Measurements from ENCODE around the gene PRSS2.
A peak's percentile ranks its signal among the peaks of the same experiment; 100 is the strongest.
"Not testable (repeated sequence)": the region's sequence is repeated elsewhere in the genome, so short reads cannot be mapped to it uniquely, and the experiment has no call there.

Gene PRSS2

DNA sequence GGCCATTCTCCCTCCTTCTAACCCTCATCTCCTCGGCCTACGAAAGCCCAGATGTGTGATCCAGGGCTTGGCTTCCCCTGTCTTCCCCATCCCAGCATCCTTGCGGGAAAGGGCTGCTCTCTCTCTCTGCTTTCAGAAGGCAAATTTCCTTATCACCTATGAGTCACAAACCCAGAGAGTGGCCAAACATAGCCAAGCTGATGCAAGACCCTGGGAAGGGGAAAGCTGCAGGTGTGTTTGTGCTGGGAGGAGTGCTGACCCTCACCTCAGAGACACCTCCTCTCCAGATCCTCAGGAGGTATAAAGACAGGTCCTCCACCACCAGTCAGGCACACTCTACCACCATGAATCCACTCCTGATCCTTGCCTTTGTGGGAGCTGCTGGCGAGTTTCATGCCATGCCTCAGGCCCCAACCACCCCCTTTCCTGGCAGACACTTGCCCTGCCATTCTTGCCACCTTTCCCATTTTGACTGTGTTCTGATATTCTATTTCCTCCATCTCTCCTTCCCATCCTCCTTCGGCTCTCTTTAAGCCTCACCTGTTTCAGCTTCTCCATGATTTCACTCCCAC is 10.6 kb upstream of the PRSS2 start:
- DNase-seq: no peak

GRCh38 chr7:142761606-142762005 is 9.2 kb upstream of the PRSS2 start:
- DNase-seq: not testable (repeated sequence)

DNA sequence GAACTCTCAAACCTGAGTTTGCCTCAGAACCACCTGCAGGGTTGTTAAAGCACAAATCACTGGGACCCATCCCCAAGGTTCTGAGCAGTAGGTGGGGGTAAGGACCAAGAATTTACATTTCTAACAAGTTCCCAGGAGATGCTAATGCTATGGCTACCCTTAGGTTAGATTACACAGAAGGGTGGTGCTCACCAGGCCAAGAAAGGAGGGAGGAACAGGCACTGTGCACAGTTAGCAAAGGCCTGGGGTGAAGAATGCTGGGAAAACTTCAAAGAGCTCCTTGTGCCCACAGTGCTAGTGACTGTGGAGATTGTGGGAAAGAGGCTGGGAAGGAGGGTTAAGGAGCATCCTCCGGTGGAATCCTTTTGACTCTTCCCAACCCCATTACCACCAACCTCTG is 8.7 kb upstream of the PRSS2 start:
- DNase-seq: no peak

DNA sequence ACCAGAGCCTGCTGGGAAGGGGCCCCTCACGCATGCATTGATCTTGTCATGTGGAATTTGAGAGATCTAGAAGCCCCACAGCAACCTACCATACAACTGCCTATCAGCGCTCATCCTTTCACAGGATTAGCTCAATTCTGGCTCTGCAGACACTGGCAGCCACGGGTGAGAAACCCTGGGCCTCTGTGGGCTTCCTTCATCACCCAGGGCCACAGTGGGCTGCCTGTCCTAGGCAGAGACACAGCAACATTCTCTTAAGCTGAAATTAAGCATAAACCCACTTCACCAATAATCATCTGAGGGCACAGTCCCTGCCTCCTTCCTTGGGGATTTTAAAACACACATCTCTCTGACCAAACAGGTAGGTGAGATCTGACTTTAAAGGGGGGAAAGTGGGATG is 3.3 kb upstream of the PRSS2 start:
- DNase-seq: no peak

DNA sequence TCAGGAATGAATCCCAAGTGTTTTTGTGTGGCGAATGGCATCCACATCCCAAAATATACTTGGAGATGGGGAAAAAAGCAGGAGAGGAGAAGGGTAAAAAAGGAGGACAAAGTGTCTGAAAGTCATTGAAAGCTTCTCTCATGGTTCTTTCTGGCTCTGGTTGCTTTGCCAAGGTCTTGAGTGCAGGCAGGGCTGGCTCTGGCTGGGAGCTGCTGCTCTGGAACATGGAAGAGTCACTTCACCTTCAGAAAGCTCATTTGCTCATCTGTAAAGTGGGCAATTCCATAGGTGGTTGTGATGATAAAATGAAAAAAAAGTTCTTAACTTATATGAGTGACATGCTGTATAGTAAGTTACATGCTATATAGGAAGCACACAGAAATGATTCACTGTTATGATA is 2.9 kb upstream of the PRSS2 start:
- no peak for DNase-seq

- not testable (repeated sequence) for DNase-seq
Observed at GRCh38 chr7:142768885-142769284, 1.9 kb upstream of the PRSS2 start.

DNA sequence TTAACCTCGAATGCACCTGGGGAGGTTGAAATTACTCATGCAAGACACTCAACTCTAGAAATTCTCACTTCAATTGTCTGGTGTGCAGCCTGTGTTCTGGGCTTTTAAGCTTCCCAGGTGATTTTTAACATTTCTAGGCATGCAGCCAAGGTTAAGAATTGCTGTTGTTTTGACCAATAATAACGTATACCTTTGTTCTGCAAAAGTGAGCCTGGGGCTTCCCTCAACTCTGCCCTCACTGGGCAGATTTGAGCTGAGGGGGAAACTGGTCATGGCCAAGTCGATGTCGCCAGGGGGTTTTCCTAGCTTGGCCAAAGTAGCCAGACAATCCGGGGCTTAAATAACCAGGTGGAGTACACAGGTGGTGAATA is 568 bp downstream of the PRSS2 start:
- no peak for DNase-seq

GRCh38 chr7:142772051-142772450 is 1.3 kb downstream of the PRSS2 start:
- no peak for DNase-seq

DNA sequence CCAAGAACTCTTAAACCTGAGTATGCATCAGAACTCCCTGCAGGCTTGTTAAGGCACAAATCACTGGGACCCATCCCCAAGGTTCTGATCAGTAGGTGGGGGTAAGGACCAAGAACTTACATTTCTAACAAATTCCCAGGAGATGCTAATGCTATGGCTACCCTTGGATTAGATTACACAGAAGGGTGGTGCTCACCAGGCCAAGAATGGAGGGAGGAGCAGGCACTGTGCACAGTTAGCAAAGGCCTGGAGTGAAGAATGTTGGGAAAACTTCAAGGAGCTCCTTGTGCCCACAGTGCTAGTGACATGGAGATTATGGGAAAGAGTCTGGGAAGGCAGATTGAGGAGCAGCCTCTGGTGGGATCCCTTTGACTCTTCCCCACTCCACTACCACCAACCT is 1.9 kb downstream of the PRSS2 start:
- no peak for DNase-seq

GRCh38 chr7:142773230-142773629 is 2.5 kb downstream of the PRSS2 start:
- DNase-seq: no peak

DNA sequence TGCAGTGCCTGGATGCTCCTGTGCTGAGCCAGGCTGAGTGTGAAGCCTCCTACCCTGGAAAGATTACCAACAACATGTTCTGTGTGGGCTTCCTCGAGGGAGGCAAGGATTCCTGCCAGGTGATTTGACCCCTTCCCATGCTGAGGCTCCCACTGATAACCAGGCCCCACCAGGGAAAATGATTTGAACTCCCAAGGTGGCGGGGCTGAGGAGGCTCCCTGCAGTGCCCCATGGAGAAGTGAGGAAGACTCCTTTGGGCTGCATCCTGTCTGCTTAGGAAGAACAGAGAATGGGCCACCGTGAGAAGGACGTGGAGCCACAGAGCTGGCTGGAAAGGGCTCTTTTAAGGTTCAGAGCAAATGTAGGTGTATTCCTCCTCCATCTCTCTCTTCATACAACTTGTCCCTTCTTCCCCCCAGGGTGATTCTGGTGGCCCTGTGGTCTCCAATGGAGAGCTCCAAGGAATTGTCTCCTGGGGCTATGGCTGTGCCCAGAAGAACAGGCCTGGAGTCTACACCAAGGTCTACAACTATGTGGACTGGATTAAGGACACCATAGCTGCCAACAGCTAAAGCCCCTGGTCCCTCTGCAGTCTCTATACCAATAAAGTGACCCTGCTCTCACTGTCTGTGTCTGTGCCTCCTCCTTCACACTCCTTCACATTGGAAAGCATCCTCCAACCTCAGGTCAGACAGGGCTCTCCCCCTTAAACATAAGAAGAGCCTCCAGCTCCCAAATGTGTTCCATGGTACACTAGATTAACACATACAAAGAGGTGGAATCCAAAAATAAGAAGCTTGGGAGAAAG is 3.4 kb downstream of the PRSS2 start:
- no peak for DNase-seq

GRCh38 chr7:142774826-142775225 is 4.1 kb downstream of the PRSS2 start:
- no peak for DNase-seq

DNA sequence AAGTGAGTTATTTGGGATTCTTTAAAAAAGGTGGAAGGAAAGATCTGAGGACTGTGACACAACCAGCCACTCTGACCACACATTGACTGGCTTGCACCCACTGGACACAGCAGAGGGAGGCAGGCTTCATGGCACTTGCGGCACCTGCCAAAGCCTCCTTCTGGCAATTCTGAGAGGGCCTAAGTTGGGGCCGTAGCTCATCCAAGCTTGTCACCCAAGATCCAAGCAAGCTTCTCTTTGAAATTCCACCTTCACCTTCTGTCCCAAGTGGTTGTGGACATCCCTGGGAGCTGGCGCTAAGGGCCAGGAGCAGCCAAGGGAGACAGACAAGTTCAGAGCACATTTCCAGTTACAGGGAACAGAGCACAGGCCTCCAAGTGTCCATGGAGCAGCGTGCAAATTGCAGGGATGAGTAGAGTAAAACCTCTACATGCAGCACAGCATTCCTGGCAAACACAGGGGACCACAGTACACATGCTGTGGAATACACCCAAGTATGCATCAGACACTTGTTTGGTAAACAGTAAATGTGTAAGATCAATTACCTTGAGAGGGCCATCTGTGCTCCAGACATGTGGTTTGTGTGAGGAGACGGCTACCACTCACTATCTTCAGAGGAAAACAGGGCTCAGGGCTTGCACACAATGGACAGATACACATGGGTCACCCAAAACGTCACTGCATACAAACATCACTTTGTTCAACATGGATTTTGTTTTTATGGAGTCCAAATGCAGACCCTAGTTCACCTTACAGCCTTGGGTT is 4.8 kb downstream of the PRSS2 start:
- DNase-seq: not testable (repeated sequence)

GRCh38 chr7:142776206-142776844 is 5.6 kb downstream of the PRSS2 start:
- DNase-seq: no peak

DNA sequence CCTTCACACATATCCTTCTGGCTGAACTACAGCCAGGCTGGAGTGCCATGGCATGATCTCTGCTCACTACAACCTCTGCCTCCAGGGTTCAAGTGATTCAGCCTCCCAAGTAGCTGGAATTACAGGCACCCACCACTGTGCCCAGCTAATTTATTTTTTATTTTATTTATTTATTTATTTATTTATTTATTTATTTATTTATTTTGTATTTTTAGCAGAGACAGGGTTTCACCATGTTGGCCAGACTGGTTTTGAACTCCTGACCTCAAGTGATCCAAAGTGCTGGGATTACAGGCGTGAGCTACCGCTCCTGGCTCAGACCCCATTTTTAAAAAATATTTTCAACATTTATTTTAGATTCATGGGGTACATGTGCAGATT is 6.1 kb downstream of the PRSS2 start:
- DNase-seq: not testable (repeated sequence)

GRCh38 chr7:142777318-142777717 is 6.5 kb downstream of the PRSS2 start:
- no peak for DNase-seq

DNA sequence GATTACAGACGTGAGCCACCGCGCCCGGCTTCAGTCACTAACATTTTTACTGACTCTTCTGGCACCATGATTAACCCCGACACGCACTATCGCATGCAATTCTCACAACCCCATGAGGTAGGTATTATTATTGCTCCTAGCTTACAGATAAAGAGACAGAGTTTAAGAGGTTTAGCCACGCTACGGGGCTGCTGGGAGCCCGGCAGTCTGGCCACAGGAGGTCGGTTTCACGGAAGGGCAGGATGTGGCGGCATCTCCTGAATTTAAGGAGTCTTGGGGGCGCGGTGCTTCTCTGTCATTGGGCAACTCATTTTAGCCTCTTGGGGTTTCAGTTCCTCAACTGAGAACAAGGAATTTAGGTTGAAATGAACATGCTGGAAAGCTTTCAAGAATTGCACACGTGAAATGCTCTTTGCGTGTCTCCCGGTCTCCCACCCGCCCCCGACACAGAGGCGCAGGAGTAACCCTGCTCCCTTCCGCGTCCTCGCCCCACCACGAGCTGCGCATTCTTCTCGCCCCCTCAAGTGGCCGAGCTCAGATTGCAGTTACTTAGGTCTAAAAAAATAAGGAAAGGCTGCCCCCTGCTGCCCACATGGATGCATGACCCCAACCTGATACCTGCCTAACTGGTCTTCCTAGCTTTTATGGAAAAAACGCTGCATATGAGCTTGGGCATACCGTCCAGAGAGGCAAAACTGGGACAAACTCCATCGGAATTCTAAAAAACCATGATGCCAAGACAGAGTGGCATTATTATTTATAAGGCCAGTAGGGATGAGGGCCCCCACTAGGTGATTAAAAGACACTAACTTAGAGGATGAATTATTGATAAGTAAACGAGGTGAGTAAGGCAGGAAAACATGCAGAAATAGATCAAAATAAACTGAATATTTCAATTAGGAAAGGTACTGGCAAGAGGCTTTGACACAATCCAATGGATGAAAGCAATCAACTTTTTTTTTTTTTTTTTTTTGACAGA is 12.4 kb downstream of the PRSS2 start:
- DNase-seq: peak; percentile 81

DNA sequence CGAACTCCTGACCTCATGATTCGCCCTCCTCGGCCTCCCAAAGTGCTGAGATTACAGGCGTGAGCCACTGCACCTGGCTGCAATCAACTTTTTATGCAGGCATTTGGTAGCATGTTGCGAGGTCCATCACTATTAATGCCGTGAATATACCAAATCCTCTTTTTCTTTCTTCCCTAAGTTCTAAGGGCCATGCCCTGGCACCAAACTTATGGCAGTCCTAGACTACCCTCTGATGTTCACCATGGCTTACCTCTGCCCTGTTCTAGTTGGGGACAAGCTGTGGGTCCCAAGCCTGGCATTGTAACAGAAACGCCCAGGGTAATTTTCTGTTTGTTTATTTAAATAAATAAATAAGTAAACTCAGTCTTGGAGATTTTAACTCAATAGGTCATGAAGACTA is 13.3 kb downstream of the PRSS2 start:
- no peak for DNase-seq

- no peak for DNase-seq
Observed at GRCh38 chr7:142784716-142785115, 13.9 kb downstream of the PRSS2 start.

- peak; percentile 80 for DNase-seq
Observed at GRCh38 chr7:142785841-142786250, 15.1 kb downstream of the PRSS2 start.

- DNase-seq: no peak
Observed at GRCh38 chr7:142787034-142787768, 16.4 kb downstream of the PRSS2 start.

- DNase-seq: no peak
Observed at GRCh38 chr7:142787783-142788182, 17.0 kb downstream of the PRSS2 start.

Measured in stimulated activated CD4-positive, alpha-beta T cell treated with anti-CD3 and anti-CD28 coated beads, Interleukin-4, amount 100 ng/mL, for 24 hours (primary cell).